Medulla oblongata (tissue), 1 donor: ENCODE results near the gene PSMC3IP.
A peak's percentile ranks its signal among the peaks of the same experiment; 100 is the strongest.
"Not testable (repeated sequence)": the region's sequence is repeated elsewhere in the genome, so short reads cannot be mapped to it uniquely, and the experiment has no call there.

Source experiments
- DNase-seq: peaks from one replicate; pipeline ENCODE4 v3.0.0-alpha.2; 2015; ENCODE audit errors: extremely low spot score

Gene PSMC3IP

DNA sequence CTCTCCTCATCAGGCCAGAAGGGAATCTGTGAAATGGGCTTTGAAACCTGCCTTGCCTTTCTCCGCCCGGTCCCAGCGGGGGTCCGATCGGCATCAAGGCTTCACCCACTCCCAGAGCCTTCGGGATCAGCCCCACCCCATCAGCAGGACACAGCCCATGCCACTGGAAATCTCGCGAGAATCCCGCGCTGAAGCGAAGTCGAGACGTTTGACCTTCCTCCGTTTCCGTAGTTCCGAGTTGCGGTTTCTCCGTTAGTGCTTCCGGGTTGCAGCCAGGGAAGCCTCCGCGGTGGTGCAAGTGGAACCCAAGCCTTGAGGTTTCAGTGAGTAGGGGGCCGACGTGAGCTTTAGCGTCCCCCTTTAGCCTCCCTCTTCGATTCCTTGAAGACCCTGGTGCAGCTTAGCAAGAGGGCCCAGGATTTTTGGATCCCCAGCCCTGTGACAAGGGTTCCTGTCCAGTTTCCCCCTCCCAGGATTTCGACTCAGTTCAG is 15.6 kb downstream of the PSMC3IP start, which contains the start of gene COASY:
Gene COASY (plus strand): TSS at position 252 of the 491 bp plus-strand sequence. CDS start 475 bp downstream, outside the sequence.
- peak; percentile 98 for DNase-seq

DNA sequence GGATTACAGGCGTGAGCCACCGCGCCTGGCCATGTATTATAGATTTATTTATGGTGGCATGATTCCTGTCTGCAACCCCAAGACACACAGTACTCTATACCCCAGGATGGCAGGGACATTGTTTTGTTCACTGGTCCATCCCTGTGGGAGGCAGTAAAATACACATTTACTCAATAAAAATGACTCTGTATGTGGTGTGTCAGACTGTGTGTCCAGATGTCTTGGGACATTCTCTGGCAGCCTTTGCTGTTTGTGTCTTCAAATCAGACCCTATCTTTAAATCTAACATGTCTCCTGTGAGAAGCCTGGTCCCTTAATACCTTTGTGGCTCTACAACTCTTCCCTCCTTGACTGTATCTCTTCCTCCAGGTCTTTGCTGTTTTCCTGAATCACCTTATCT is 17.3 kb downstream of the PSMC3IP start:
- DNase-seq: no peak

DNA sequence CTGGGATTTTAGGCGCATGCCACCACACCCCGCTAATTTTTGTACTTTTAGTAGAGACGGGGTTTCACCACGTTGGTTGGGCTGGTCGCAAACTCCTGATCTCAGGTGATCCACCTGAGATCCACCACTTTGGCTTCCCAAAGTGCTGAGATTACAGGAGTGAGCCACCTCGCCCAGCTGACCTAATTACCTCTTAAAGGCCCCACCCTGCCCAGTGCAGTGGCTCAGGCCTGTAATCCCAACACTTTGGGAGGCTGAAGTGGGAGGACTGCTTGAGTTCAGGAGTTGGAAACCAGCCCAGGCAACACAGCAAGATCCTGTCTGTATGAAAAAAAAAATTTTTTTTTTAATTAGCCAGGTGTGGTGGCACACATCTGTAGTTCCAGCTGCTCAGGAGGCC is 18.5 kb downstream of the PSMC3IP start:
- DNase-seq: no peak

DNA sequence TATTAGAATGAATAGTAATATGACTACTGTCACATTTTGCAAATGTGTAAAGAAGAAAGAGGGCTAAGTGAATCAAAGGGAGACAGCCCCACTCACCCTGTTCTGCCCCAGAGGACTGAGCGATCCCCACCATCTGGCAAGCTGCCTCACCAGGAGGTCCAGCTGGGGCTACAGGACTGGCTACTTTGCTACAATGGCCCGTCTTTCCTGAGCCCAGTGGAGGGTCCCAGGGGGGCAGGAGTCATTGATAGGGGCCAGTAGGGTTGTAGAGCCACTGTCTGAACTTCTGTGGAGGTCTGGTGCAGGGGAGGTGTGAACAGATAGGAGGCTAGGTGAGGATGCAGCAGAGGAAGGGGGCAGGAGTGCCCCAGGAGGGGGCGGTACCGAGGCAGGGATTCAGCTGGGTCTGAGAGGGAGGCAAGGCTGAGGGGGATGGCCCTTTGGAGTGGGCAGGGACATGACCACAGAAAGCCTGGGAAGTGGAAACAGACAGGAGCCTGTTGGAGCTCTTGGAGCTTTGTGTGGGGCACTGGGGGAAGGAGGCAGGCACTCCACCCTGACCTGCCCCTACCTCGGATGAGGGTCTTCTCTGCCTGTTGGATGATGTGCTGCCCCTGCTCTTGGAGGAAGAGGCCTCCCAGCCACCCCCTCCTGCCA is 21.4 kb downstream of the PSMC3IP start:
- DNase-seq: not testable (repeated sequence)

DNA sequence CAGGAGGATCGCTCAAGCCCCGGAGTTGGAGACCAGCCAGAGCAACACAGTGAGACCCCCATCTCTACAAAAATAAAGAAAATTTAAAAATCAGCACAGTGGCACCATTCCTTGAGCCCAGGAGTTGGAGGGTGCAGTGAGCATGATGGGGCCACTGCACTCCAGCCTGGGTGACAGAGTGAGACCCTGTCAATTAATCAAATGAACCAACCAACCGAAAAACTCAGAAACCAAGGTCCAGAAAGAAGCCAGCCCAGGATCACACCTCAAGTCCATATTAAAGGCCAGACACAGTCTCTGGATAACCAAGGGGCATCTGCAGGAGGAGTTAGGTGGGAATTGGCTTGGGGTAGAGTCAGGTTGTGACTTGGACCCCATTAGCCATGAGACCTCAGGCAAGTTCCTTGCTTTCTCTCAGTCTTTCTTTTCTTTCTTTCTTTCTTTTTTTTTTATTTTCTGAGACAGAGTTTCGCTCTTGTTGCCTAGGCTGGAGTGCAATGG is 22.4 kb downstream of the PSMC3IP start:
- no peak for DNase-seq

DNA sequence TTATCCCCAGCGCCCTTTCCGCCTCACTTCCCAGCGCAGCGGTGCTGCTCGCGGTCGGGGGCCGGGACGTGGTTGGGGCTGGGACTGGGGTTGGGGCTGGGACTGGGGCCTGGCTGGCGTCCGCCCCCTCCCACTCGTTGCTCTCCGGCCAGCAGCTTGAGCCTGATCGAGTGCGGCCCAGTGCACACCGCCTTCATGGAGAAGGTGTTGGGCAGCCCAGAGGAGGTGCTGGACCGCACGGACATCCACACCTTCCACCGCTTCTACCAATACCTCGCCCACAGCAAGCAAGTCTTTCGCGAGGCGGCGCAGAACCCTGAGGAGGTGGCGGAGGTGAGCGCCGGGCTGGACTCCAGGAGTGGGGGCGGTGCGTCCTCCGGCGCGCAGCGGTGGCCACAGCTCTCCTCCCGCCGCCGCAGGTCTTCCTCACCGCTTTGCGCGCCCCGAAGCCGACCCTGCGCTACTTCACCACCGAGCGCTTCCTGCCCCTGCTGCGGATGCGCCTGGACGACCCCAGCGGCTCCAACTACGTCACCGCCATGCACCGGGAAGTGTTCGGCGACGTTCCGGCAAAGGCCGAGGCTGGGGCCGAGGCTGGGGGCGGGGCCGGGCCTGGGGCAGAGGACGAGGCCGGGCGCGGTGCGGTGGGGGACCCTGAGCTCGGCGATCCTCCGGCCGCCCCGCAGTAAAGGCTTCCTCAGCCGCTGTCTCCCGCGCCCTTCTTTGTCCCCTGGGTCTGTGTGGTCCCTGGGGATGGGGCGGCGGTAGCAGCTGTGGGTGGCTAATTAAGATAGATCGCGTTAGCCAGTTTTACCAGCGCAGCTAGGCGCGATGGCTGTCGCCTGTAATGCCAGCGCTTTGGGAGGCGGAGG is 23.0 kb downstream of the PSMC3IP start:
- peak; percentile 84 for DNase-seq

DNA sequence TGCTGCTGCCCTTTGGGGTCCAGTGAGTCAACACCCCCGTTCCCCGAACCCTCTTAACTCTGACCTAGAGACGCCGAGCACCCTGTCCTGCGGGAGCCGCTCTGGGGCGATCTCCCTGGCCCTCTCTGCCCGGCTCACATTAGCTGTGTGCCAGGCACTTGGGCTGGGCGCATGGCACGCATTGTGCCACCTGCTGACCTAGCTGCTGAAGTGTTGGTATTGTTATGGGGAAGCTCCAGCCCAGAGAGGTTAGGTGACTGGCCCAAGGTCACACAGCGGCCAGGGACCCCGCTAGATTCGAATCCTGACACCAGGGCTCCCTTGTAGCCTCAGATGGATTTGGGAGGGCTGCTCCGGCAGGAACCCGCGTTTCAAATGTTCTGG is 23.7 kb downstream of the PSMC3IP start:
- no peak for DNase-seq

DNA sequence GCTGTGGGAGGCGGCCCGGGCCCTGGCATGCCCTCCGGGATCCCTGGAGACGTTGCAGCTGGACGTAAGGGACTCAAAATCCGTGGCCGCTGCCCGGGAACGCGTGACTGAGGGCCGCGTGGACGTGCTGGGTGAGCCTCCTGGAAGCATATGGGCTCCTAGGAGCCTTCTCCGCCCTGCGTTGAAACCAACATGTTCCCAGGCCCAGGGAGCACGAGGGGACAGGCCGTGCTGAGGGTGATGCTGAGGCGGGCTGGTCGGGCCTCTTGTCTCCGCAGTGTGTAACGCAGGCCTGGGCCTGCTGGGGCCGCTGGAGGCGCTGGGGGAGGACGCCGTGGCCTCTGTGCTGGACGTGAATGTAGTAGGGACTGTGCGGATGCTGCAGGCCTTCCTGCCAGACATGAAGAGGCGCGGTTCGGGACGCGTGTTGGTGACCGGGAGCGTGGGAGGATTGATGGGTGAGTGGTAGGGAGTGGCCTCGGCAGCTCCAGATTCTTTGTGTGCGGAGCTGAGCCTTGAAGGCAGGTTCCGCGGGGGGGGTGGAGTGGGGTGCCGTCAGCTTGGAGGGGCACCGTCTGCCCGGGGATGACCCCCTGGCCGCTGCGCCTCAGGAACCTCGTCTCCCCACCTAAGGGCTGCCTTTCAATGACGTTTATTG is 24.2 kb downstream of the PSMC3IP start:
- no peak for DNase-seq

DNA sequence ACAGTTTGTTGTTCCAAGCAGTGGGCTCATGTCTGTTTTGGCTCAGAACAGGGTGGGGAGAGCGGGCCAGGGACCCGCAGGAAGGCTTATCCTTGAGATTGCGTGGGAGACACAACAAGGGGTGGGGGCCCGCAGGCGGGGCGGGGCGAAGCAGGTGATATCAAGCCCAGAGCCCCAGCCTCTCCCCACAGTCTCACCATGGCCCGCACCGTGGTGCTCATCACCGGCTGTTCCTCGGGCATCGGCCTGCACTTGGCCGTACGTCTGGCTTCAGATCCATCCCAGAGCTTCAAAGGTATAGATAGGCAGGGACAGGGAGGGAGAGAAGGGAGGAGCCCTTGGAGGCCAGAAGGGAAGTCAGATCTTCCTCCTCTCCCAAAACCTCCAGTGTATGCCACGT is 24.8 kb downstream of the PSMC3IP start, which contains the start of gene HSD17B1:
Gene HSD17B1 (plus strand): TSS at position 188 of the 400 bp plus-strand sequence. CDS start 11 bp downstream, at position 199.
- not testable (repeated sequence) for DNase-seq

DNA sequence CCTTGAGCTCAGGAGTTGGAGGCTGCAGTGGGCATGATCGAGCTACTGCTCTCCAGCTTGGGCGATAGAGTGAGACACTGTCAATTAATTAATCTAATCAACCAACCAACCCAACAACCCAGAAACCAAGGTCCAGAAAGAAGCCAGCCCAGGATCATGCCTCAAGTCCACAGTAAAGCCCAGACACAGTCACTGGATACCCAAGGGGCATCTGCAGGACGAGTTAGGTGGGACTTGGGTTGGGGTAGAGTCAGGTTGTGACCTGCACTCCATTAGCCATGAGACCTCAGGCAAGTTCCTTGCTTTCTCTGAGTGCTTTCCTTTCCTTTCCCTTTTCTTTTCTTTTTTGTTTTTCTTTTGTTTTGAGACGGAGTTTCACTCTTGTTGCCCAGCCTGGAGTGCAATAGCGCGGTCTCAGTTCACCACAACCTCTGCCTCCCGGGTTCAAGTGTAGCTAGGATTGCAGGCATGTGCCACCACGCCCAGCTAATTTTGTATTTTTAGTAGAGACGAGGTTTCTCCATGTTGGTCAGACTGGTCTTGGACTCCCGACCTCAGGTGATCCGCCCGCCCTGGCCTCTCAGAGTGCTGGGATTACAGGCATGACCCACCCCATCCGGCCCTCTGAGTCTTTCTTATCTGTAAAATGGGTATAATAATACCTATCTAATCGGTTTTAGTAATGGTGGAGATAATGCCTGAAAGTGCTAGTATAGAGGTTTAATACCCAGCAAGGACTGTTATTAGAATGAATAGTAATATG is 28.4 kb downstream of the PSMC3IP start:
- DNase-seq: no peak

DNA sequence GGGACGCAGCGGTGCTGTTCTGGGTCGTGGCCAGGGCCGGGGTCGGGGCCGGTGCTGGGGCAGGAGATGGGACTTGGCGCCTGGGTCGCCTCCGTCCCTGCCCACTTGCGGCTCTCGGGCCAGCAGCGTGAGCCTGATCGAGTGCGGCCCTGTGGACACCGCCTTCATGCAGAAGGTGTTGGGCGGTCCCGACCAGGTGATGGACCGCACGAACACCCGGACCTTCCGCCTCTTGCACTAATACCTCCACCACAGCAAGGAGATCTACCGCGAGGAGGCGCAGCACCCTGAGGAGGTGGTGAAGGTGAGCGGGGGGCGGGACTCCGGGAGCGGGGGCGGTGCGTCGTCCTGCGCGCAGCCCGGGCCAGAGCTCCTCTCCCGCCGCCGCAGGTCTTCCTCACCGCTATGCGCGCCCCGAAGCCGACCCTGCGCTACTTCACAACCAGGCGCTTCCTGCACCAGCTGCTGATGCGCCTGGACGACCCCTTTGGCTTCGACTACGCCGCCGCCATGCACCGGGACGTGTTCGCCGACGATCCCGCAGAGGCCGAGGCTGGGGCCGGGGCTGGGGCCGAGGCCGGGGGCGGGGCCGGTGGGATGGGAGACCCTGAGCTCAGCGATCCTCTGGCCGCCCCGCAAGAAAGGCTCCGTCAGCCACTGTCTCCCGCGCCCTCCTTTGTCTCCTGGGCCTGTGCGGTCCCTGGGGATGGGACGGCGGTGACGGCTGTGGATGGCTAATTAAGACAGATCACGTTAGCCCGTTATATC is 29.3 kb downstream of the PSMC3IP start:
- DNase-seq: no peak

DNA sequence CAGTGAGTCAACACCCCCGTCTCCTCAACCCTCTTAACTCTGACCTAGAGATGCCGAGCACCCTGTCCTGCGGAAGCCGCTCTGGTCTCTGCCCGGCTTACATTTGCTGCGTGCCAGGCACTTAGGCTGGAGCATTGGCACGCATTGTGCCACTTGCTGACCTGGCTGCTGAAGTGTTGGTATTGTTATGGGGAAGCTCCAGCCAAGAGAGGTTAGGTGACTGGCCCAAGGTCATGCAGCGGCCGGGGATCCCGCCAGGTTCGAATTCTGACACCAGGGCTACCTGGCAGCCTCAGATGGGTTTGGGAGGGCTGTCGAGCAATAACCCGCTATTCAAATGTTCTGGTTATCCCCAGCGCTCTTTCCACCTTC is 29.8 kb downstream of the PSMC3IP start:
- DNase-seq: no peak

DNA sequence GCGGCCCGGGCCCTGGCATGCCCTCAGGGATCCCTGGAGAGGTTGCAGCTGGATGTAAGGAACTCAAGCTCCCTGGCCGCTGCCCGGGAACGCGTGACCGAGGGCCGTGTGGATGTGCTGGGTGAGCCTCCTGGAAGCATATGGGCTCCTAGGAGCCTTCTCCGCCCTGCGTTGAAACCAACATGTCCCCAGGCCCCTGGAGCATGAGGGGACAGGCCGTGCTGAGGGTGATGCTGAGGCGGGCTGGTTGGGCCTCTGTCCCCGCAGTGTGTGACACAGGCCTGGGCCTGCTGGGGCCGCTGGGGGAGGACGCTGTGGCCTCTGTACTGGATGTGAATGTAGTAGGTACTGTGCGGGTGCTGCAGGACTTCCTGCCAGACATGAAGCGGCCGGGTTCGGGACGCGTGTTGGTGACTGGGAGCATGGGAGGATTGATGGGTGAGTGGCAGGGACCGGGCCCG is 30.5 kb downstream of the PSMC3IP start:
- no peak for DNase-seq

DNA sequence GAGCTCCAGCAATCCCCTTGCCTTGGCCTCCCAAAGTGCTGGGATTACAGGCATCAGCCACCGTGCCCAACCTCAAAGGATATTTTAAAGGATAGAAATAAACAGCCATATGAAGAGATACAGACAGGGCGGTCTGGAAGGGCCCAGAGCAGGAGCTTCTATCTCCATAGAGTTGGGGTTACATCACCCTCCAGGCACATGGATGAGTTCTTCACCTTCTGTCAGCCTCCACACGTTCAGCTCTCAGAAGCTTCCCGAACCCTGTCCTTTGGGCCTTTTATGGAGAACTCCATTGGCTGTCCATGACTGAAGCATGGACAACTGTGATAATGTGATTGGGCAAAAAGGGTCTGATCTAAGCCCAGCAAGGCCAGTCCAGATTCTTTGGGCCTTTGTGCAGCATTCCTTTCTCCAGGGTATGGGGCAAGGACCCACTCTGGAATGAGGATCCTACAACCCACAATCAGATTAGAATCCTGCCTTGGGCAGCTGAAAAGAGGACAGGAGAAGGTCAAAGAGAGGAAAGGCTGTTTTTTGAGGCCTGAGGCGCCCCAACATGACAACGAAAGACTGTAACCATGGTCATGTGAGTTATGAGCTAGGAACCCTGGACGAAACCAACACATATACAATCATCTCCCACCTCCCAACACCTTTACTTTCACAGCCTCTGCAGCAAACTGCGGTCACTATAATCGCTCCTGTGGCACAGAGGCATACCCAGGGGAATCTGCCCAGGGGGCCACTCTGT is 31.6 kb downstream of the PSMC3IP start:
- not testable (repeated sequence) for DNase-seq

DNA sequence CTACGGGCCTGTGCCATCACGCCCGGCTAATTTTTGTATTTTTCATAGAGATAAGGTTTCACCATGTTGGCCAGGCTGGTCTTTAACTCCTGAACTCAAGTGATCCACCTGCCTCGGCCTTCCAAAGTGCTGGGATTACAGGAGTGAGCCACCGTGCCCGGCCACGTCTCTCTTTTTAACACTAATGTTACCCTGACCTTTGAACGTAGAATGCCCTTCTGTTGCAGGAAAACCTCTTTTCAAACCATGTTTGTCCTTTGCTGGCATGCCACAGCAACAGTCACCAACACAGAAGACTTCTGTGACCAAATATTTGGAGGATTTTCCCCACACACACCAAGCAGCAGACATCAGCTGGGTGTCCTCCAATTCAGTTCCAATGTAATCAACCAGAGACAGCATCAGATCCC is 32.6 kb downstream of the PSMC3IP start:
- DNase-seq: no peak

DNA sequence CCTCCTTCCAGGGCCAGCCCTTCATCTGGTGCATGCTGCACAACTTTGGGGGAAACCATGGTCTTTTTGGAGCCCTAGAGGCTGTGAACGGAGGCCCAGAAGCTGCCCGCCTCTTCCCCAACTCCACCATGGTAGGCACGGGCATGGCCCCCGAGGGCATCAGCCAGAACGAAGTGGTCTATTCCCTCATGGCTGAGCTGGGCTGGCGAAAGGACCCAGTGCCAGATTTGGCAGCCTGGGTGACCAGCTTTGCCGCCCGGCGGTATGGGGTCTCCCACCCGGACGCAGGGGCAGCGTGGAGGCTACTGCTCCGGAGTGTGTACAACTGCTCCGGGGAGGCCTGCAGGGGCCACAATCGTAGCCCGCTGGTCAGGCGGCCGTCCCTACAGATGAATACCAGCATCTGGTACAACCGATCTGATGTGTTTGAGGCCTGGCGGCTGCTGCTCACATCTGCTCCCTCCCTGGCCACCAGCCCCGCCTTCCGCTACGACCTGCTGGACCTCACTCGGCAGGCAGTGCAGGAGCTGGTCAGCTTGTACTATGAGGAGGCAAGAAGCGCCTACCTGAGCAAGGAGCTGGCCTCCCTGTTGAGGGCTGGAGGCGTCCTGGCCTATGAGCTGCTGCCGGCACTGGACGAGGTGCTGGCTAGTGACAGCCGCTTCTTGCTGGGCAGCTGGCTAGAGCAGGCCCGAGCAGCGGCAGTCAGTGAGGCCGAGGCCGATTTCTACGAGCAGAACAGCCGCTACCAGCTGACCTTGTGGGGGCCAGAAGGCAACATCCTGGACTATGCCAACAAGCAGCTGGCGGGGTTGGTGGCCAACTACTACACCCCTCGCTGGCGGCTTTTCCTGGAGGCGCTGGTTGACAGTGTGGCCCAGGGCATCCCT is 34.1 kb downstream of the PSMC3IP start:
- DNase-seq: no peak

DNA sequence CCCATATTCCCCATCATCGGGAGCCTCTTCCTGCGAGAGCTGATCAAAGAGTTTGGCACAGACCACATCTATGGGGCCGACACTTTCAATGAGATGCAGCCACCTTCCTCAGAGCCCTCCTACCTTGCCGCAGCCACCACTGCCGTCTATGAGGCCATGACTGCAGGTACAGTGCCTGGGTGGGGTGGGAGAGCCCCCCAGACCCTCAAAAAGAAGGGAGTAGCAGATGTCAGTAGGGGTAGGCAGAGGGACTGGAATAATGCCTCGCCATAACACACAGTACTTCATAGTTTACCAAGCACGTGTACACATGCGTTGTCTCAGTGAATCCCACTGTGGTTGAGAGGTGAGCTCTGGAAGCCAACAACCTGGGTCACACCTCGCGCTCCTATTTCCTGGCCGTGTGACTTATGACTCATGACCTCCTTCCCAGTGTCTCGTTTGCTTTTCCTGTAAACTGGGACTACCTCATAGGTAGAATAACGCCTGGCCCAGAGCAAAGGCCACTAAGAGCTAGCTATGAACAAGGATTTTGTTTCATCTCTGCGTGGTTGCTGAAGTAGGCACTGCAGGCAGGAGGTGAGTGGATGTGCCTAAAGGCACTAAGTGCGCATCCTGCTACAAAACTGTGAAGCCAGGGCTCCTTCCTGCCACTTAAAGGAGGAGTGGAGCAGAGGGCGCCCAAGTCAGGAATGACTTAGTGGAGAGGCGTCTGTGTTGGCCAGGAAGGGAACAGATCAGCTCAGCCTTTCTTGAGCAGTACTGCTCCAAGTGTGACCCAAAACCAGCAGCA is 36.3 kb downstream of the PSMC3IP start:
- no peak for DNase-seq

DNA sequence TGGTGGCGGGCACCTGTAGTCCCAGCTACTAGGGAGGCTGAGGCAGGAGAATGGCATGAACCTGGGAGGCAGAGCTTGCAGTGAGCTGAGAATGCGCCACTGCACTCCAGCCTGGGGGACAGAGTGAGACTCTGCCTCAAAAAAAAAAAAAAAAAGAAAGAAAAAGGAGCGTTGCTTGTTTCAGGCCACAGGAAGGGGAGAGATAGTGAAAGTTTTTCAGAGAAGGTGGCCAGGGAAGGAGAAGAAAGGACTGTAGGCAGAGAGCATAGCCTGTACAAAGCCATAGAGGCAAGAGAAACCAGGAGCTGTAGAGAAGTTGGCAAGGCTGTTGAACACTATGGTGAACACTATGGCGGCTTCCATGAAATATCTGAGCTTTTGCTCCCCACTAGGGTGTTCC is 37.0 kb downstream of the PSMC3IP start:
- not testable (repeated sequence) for DNase-seq
